C1 segment of cervical spinal cord (tissue), 14 donors: ENCODE results near the gene ZNF503.

Source experiments
- DNase-seq, 14 donors: peaks; one replicate each; lab custom pipeline; 2025; lab: John Stamatoyannopoulos, UW

Gene ZNF503, protein sequence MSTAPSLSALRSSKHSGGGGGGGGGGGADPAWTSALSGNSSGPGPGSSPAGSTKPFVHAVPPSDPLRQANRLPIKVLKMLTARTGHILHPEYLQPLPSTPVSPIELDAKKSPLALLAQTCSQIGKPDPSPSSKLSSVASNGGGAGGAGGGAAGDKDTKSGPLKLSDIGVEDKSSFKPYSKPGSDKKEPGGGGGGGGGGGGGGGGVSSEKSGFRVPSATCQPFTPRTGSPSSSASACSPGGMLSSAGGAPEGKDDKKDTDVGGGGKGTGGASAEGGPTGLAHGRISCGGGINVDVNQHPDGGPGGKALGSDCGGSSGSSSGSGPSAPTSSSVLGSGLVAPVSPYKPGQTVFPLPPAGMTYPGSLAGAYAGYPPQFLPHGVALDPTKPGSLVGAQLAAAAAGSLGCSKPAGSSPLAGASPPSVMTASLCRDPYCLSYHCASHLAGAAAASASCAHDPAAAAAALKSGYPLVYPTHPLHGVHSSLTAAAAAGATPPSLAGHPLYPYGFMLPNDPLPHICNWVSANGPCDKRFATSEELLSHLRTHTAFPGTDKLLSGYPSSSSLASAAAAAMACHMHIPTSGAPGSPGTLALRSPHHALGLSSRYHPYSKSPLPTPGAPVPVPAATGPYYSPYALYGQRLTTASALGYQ

DNA sequence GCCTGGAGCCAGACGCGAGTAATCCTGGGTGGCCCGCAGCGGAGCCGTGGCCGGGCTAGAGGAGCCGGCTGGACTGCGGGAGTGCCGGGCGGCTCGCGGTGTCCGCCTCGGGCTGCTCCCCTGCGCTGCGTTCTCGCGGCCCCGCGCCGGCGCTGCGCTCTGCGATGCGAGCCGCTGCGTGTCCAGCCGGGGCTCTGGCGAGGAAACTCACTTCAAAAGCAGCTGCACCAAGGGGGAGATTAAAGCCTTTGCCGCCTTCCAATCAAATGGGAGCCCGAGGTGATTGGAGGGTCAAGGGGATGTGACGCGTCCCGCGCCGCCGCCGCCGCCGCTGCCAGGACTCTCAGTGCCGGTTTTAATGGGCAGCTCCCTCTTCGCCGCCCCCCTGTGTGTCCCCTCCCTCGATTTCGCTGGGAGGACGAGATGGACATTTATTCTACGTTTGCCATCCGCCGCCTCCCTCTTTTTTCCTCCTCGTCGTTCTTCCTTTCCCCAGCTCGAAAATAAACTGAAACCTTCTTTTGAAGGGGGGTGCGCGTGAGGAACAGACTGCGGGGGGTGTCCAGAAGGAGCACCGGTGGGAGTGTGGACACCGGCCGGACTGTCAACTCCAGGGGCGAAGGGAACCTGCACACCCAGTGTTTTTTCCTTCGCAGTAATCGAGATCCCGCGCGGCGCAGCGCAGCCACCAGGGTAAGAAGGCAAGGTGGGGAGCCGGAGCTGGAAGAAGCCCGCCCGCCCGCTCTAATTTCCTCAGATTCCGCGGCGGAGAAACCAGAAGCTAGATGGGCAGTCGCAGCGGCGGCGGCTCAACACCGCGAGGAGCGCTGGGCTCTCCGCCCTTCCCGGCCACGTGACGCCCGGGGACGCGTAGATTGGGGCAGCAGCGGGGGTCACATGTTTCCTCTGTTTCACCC, at the start of gene ZNF503:
Gene ZNF503 (minus strand): TSS at position 196 of the 917 bp plus-strand sequence. CDS start 345 bp downstream, outside the sequence.
- DNase-seq, result peak; percentile 60 to 95 (median 91)

DNA sequence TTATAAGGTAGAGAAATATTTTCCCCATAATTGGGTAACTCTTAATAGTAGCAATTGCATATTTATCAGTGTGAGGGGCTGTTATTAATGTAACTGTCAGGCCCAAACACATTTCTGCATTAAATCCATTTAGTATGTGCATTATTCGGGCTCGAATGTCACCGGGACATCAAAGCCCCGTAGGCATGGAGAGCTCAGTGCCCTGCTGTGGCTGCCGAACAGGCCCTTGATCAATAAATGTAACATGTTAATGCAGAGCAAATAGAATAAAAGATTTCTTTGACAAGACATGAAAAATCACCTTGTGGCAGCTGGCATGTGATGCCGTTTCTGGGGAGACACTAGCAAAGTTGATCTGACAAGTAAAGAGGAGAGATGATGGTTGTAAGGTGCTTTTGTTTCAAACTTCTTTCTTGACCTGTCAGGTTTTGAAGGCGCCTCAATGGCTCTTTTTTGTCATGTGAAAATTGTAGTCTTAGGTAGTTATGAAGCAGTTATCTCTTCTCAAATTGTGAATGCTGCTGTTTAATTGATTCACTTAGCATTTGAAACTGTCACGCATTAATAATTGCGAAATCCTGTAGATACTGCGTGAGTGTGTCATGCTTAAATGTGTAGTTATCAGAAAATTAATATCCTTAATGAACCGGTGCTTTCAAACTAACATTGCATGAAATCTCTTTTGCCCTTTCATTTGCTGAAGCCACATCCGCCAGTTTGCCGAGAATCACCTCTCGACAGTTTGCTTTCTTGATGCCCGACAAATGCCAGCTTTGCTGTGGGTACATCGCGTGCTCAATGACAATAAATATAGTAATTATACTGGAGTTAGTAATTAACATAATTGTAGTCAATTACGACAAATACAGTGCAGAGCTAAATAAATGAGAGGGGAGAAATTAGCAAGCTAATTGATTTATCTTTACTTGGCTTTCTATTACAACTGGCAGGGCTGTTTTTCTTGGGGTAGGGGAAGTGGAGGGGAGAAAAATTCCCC, 49.4 kb upstream of the ZNF503 start:
- no peak for DNase-seq

DNA sequence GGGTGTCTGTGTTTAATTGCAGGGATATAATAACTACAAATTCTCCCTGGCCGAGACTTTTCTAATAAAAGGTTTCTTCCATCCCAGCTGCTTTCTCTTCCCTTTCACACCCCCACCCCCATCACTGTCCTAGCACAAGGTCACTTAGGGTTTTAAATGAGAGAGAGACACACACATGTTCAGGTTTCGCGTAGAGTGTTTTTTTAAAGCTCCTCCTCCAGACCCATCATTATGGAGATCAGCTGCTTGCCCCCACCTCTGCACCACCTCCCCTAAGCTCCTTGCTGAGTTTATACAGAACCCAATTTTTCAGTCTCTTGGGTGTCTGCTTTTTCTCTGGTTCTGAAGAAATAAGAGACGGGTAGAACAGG, 48.5 kb upstream of the ZNF503 start:
- DNase-seq, result no peak

DNA sequence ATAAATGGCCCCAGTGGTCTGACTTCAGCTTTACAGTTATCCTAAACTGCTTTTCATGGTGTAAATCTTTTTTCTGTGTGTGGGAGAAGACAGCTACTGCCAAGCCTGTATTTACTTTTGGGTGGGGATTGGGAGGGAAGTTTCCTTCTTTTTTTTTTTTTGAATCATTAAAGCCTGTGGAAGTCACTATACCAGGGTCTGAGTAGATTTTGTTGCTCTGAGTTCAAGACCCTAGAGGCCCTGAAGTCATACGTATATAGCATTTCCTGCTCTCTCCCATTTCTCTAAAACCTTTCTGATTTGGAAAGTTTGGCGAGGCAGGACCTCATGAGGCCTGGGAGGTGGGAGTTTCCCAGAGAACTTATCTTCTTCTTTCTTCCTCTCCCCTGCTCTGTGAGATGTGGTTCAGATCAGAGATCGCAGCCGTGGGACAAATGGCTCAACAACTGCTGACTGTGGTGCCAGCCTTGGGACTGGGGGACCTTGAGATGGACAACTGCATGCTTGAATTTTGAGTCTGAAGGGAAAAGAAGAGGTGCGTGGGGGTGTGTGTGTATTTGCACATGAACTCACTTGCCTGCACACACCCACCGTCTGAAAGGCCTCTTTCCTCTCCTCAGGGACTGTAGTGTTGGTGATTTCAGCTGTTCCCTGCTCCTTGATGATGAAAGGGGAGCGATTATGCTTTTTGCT, 48.0 kb upstream of the ZNF503 start:
- no peak for DNase-seq

DNA sequence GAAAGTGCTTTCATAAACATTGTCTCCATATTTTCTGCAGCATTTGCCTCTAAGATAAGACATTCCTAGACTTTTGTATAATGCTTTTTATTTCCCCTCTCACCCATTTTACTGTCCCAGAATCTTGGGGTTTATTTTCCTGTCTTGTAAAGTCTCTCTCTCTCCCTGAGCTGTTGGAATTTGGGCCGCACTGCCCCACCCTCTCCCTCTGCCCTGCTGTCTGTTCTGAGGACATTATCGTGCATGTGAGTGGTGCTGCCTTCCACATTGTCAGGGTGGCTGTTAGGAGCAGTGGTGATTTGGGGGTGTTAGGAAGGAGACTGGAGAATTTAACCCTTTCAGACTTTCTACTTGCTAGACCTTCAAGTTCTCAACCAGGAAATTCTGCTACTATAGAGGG, 46.6 kb upstream of the ZNF503 start:
- DNase-seq, result no peak

DNA sequence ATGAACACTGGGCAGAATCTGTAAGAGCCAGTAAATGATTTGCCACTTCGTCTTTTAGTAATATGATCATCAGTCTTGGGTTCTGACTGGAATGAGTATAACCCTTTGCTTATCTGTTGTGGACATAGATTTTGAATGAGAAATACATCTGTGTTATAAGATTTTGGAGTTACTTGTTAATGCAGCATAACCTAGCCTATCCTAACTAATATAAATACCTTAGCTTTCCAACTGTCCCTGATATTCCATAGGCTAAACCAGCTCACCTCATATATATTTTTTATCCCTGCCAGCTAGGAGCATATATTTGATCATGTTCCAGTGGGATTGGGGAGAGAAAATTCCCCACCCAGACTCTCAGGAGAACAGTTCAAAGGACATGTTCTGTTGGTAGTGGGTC, 44.9 kb upstream of the ZNF503 start:
- DNase-seq, result no peak

DNA sequence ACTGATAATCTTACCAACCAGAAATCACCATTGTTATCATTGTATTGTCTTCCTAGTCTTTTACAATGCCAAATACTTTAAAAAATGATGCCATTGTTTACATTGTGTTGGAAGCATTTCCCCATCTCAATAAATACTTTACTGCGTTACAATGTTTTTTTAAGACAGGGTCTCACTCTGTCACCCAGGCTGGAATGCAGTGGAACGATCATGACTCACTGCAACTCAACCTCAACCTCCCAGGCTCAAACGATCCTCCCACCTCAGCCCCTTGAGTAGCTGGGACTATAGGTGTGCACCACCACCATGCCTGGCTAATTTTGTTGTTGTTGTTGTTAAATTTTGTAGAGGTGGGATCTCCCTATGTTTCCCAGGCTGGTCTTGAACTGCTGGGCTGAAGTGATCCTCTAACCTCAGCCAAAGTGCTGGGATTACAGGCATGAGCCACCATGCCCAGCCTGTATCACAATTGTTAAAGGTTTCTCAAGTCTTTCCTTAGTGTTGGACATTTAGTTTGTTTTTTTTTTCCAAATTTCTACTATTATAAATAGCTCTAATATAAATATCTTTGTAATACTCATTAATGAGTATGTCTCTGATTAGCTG, 43.3 kb upstream of the ZNF503 start:
- no peak for DNase-seq

DNA sequence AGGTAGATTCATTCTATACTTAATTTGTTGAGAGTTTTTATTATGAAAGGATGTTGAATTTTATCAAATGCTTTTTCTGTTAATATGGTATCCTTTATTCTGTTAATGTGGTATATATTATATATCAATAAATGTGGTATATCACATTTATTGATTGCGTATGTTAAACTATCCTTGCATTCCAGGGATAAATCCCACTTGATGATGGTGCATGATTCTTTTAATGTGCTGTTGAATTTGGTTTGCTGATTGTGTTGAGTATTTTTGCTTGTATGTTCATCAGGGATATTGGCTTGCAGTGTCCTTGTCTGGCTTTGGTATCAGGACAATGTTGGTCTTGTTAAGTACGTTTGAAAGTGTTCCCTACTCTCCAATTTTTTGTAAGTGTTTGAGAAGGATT, 41.8 kb upstream of the ZNF503 start:
- no peak for DNase-seq

DNA sequence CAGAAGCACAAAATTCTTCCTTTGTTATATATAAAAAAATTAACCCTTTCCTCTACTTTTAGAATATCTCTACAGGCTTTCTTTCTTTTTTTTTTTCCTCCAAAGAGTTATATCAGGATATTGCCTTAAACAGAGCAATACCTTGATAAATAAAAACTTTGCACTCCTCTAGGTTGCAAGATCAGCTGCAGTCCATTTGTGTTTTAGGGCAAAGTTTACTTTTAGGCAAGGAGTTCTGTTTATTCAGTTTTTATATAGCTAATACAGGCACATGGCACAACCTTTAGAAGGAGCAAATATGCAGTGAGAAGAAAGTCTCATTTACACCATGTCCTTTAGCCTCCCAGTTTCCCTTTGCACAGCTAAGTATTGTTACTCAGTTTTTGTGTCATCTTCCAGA, 40.1 kb upstream of the ZNF503 start:
- DNase-seq, result no peak

DNA sequence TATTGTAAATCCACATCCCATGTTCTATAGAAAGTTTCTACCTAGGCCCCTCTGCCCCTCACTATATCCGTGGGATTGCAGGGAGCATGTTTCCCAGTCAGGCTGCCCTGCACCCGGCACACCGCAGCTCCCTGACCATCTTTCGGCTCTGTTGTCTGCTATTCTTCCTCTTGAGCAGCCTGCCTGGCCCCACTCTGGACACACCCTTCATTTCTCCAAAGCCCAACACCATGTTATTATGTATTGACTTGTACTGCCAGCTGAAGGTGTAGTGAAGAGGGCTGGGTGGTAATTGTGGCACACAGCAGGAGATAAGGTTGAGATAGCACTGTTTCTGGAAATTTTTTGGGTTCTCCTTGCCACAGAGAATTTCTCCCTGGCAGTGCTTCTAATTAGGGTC, 39.6 kb upstream of the ZNF503 start:
- no peak for DNase-seq

DNA sequence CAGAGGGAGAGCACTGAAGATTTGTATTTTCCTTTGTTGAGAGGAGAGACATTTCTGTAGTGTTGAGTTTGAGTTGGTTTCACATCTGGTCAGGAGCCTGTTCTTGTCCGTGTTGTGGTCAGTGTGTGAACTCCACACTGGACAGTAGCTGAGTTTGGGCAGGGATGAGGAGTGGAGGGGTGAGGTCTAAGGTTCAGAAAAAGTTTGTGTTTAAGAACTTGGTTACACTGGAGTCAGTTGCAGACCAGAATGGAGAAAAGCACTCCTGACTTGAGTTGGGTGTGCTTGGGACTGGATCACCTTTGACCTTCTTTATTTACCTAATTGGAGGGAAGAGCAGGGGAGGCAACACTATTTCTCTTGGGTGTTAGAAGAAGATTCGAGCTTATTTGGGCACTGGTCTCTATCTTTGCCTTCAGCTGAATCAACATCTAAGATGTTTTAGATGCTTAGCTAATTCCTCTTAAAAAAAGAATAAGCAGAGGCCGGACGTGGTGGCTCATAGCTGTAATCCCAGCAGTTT, 38.8 kb upstream of the ZNF503 start:
- DNase-seq, result no peak

DNA sequence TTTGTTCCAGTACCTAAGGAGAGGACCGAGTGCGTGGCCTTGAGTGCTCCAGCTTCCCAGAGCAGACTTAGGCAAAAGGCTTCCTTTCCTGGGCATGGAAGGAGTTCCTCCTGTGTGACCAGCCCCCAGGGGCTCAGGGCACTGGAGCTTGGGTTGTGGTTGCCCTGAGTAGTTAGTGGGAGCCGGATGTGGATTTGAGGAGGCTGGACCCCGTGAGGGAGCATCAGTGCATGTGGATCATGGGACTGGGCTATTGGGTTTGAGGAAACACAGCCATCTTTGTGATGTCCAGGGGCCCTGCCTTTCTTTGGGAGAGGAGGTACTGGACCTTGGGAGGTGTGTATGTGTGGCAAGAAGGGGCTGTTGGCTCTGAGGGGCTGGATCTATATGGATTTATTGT, 38.2 kb upstream of the ZNF503 start:
- DNase-seq, result no peak

DNA sequence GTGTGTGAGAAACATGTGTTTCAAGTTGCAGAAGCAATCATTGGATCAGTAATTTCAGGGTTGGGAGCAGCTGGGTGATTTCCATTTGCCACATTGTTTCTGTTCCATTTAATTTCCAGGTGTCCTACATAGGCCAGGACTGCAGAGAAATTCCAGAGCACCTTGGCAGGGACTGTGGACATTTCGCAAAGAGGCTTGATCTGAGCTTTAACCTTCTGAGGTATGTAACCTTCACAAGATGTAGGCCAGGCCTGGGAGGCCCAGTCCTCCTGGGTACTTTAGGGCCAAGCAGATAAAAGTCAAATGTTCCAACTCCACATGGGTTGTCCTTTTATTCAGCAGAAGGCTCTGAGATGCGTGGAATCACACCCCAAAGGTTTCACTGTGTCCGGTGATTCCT, 36.7 kb upstream of the ZNF503 start:
- no peak for DNase-seq

DNA sequence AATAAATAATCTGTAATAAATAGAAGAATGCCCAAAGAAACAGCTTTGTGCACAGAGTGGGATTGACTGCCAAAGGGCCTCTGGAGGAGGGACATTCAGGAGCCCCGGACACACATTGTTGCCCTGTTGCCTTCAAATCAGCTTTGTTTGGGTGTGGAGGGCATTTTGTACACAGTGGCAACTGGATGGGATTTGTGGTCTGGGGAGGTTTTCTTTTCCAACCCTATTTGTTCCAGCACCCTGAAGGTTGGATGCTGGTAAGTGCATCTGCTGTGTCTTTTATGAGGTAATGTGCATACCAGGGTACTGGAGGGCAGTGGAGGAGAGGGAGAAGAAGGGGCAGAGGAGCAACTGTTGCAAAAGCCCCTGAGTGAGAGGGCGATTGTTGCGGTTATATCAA, 36.1 kb upstream of the ZNF503 start:
- DNase-seq, result no peak

DNA sequence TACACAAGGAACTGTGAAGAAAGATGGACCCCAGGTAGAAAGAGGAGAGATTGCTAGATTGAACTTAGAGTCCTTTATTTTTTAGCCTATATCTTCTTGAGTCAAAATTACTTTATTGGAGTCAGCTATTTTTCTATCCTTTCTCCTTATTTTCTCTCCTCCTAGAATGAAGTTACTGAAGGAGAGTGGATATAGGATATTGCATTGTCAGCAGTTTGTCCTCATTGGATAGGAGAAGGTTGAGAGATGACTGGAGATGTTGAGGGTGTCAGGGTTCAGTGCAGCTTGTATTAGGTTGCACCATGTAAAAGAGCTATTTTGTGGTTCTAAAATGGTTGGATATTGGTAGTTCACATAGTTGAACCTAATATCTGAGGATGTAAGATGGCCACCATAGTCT, 35.3 kb upstream of the ZNF503 start:
- no peak for DNase-seq

DNA sequence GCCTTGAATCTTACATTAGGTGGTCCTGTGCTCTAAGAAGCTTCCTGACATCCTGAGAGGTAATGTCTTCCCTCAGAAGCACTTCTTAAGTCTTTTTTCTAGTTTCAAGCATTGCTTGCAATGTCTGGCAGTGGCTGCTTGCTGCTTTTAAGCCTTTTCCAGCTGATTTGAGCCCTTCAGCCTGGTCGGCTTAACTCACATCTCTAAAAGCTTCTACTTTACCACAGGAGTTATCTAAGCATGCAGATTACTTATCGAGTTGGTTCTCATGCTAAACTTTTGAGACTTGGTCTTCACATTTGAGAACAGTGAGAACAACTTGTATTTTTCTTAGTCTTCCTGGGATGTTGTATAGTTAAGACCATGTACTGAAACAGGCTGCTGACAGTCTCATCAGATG, 33.7 kb upstream of the ZNF503 start:
- DNase-seq, result no peak

DNA sequence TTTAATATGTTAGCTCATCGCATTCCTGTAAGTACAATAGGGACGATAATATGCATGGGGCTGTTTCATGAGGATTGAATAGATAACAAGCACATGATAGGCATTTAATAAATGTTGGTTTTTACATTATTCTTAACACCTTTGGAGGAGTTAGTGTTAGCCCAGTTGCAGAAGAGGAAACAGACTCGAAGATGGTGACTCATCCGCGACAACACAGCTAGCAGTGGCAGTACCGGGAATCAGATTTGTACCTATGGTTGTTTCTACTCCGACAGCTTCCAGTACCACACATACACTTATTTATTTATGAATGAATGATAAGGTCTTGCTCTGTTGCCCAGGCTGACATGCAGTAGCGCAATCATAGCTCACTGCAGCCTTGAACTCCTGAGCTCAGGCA, 32.7 kb upstream of the ZNF503 start:
- no peak for DNase-seq

DNA sequence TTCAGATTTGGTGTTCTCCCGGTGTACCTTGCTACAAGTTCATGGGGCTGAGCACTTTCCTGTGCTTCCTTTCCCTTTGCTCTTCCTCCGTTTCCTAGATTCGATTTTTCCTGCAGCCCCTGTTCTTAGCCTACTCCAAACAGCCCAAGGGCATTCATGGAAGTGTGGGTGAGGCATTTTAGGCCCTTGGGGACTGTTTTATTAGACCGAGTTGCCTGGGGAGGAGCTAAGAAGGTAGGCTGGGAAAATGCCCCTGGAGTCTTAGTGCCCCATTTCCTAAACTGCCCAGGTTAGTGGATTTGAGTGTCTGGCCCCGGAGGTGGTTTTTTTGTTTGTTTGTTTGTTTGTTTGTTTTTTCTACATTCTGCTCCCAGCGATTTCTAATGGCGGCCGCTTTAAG, 31.7 kb upstream of the ZNF503 start:
- no peak for DNase-seq

DNA sequence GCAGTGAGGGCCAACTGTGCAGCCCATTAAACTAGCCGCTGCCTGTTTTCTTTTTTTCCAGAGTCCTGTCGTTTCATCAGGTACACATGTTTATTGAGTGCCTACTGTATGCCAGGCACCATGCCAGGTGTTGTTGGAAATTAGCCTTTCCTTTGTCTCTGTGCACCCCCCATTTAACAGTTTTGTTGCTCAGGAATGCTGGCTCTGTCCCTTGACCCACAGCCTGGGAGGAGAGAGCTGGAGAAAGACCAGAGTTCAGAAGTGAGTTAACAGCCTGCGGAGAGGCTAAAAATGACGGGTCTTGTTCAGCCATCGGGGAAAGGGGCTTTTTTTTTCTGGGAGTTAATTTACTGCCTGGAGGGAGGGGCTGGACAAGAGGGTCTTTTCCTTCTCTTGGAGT, 31.2 kb upstream of the ZNF503 start:
- no peak for DNase-seq

DNA sequence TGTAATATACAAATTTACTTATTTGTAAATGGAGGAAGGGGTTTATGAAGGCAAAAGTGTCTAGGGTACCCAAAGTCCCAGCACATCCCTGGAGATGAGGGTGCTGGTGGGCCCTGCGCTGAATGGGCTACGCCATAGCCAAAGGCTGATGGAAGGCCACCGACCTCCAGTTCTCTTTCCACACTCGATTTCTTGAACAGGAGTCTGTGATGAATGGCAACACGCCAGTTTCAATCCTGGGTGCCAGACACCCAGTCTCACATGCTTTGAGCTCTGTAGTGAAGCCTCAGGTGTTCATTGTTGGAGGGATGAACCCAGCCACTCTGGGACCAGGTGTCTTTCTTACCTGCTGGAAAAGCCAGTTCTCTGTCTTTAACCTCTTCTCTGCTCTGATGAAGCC, 30.6 kb upstream of the ZNF503 start:
- peak in 1 of 14 donors; percentile 4 for DNase-seq
